Caco-2 (cell line): Measurements from ENCODE around the gene STAG1. TPM values are rescaled to one million over a fixed set of nuclear protein-coding genes. Genes with fewer than 3 reads are reported as not detected.

Source experiments
- BruUV-seq: library from RNA; stranded (reverse); fragments of 400-500 nt; replicated peaks from 2 replicates; lab custom pipeline; 2021; lab: Mats Ljungman, UMichigan
- CTCF ChIA-PET: fragments of 300-600 bp; sonication (Branson Sonifier 250); formaldehyde crosslinking; loops from one replicate; lab custom pipeline; 2022; ENCODE audit warnings: antibody characterized with exemption; lab: Charles Lee
- POLR2A ChIA-PET: fragments of 300-600 bp; sonication (Branson Sonifier 250); formaldehyde crosslinking; loops from one replicate; lab custom pipeline; 2022; ENCODE audit warnings: antibody characterized with exemption; lab: Charles Lee
- DNase-seq, 2 experiments: peaks; one replicate each; pipeline versions ENCODE4 v3.0.0 to v3.0.0-alpha.2; 2020 to 2022
- H3K27me3 ChIP-seq: replicated peaks from 2 replicates; pipeline ENCODE4 v1.6.0; 2011; ENCODE audit warnings: low read length; ENCODE audit not compliant: control insufficient read depth, insufficient read depth
- H3K36me3 ChIP-seq: 2 replicates; pipeline ENCODE4 v1.5.1; 2011; ENCODE audit warnings: low read length; ENCODE audit not compliant: control insufficient read depth, insufficient read depth
- H3K4me1 ChIP-seq: fragments of 250-450 bp; sonication (Bioruptor Pico); 2 replicates; pipeline ENCODE4 v1.5.1; 2020; ENCODE audit warnings: mild to moderate bottlenecking
- H3K4me3 ChIP-seq: 2 replicates; pipeline ENCODE4 v1.5.1; 2011; ENCODE audit warnings: low read depth, mild to moderate bottlenecking, control low read depth, low read length
- H3K9me3 ChIP-seq: fragments of 250-450 bp; sonication (Bioruptor Pico); 2 replicates; pipeline ENCODE4 v1.5.1; 2020; ENCODE audit warnings: mild to moderate bottlenecking, moderate library complexity
- H3K27ac Mint-ChIP-seq: one replicate; pipeline ENCODE4 v1.8.0; 2022; ENCODE audit warnings: mixed read lengths; ENCODE audit not compliant: unreplicated experiment
- H3K27me3 Mint-ChIP-seq: one replicate; pipeline ENCODE4 v1.8.0; 2022; ENCODE audit warnings: mixed read lengths; ENCODE audit not compliant: insufficient read depth, unreplicated experiment
- H3K36me3 Mint-ChIP-seq: one replicate; pipeline ENCODE4 v1.8.0; 2022; ENCODE audit warnings: mild to moderate bottlenecking, mixed read lengths; ENCODE audit not compliant: insufficient read depth, unreplicated experiment
- H3K4me1 Mint-ChIP-seq: one replicate; pipeline ENCODE4 v1.8.0; 2022; ENCODE audit warnings: low read depth, mixed read lengths; ENCODE audit not compliant: unreplicated experiment
- H3K4me3 Mint-ChIP-seq: one replicate; pipeline ENCODE4 v1.8.0; 2022; ENCODE audit warnings: mild to moderate bottlenecking, moderate library complexity, mixed read lengths; ENCODE audit not compliant: unreplicated experiment
- H3K9me3 Mint-ChIP-seq: one replicate; pipeline ENCODE4 v1.8.0; 2022; ENCODE audit warnings: mixed read lengths; ENCODE audit not compliant: unreplicated experiment
- CTCF ChIP-seq, 2 experiments: fragments of 200-600 bp in 1 of 2; IDR thresholded peaks; 1 replicate in 1 of 2; 2 replicates in 1 of 2; pipeline versions ENCODE4 v1.5.1 to v1.8.0; 2011 to 2022; ENCODE audit warnings: antibody characterized with exemption in 1 of 2, control low read depth in 1 of 2, inconsistent platforms in 1 of 2, low read depth in 1 of 2, low read length in 1 of 2, mild to moderate bottlenecking in 1 of 2, moderate library complexity in 1 of 2; ENCODE audit not compliant: insufficient read depth in 1 of 2, severe bottlenecking in 1 of 2, unreplicated experiment in 1 of 2
- intact Hi-C: fragments of 100-400 bp; cut with micrococcal nuclease; formaldehyde crosslinking; loops from one replicate; pipeline ENCODE4 v1.10.0; 2022; ENCODE audit not compliant: unreplicated experiment
- total RNA-seq: library from RNA; stranded (reverse); gene quantifications from 2 replicates; pipeline ENCODE4 v1.2.3, GENCODE V29; 2022

Gene STAG1
- total RNA-seq, 1 experiment from 2014 or later = 37.5 TPM

- intact Hi-C loops = no loop called here
- no peaks in the 10 kb centered on the region for H3K36me3 Mint-ChIP-seq
- no peak overlapping the region for H3K4me3 ChIP-seq
- H3K9me3 Mint-ChIP-seq = peaks cover 23% of the 10 kb centered on the region
- BruUV-seq = no TSS peak
- CTCF ChIA-PET = no interaction called here
- no peak for DNase-seq
- TF ChIP-seq CTCF (IDR thresholded peaks at IDR 0.05; ENCODE audit: insufficient read depth in 1 of 2, low read depth in 1 of 2, low read length in 1 of 2, severe bottlenecking in 1 of 2, unreplicated experiment in 1 of 2) = no peak
- H3K27me3 ChIP-seq = no peaks in the 10 kb centered on the region
- H3K9me3 ChIP-seq = peaks cover 14% of the 10 kb centered on the region
- no peak overlapping the region for H3K27ac Mint-ChIP-seq
- no peaks in the 10 kb centered on the region for H3K27me3 Mint-ChIP-seq
- H3K4me3 Mint-ChIP-seq = no peak overlapping the region
- peaks cover 7% of the 10 kb centered on the region for H3K4me1 Mint-ChIP-seq
- H3K4me1 ChIP-seq = no peaks in the 10 kb centered on the region
- POLR2A ChIA-PET = no interaction called here
- H3K36me3 ChIP-seq = no peaks in the 10 kb centered on the region
Measured at GRCh38 chr3:136532766-136533165, 219.4 kb downstream of the STAG1 start.

- intact Hi-C loops = no loop called here
- H3K36me3 Mint-ChIP-seq = peaks cover 10% of the 10 kb centered on the region
- no TSS peak for BruUV-seq
- ChIA-PET POLR2A (no interaction called here), CTCF (no interaction called here)
- no peaks in the 10 kb centered on the region for H3K36me3 ChIP-seq
- no peak for TF ChIP-seq CTCF (IDR thresholded peaks at IDR 0.05; ENCODE audit: insufficient read depth in 1 of 2, low read depth in 1 of 2, low read length in 1 of 2, severe bottlenecking in 1 of 2, unreplicated experiment in 1 of 2)
- no peaks in the 10 kb centered on the region for H3K27me3 Mint-ChIP-seq
- H3K4me3 Mint-ChIP-seq = no peak overlapping the region
- H3K27ac Mint-ChIP-seq = no peak overlapping the region
- no peaks in the 10 kb centered on the region for H3K9me3 ChIP-seq
- H3K4me3 ChIP-seq = no peak overlapping the region
- no peaks in the 10 kb centered on the region for H3K4me1 ChIP-seq
- H3K27me3 ChIP-seq = no peaks in the 10 kb centered on the region
- DNase-seq = no peak
- no peaks in the 10 kb centered on the region for H3K9me3 Mint-ChIP-seq
- no peaks in the 10 kb centered on the region for H3K4me1 Mint-ChIP-seq
Measured at GRCh38 chr3:136518102-136518501, 234.1 kb downstream of the STAG1 start.

DNA sequence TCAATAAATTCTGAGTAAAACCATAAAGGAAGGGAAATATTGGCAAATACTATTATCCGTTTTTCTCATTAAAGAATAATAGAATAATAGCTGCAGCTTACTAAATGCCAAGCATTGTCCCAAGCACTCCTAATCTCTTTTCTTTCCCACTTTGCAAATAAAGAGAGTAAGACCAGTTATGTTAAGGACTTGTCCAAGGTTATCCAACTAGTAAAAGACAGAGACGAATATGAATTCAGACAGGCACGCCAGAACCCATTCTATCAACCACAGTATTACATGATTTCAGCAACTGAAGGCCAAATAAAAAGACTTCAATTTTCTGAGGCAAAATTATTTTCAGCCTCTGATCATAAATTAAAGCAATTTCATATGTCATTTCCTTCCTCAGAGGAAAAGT is 235.5 kb downstream of the STAG1 start:
- POLR2A ChIA-PET = no interaction called here

More for the DNA sequence above, 235.5 kb downstream of the STAG1 start:
- no peaks in the 10 kb centered on the region for H3K9me3 ChIP-seq
- no peaks in the 10 kb centered on the region for H3K4me1 ChIP-seq
- Mint-ChIP-seq H3K27me3 (no peaks in the 10 kb centered on the region), H3K4me1 (no peaks in the 10 kb centered on the region), H3K9me3 (no peaks in the 10 kb centered on the region), H3K36me3 (peaks cover 10% of the 10 kb centered on the region), H3K4me3 (no peak overlapping the region), H3K27ac (no peak overlapping the region)
- H3K36me3 ChIP-seq = no peaks in the 10 kb centered on the region
- no TSS peak for BruUV-seq
- no peak overlapping the region for H3K4me3 ChIP-seq
- no peak for DNase-seq
- CTCF ChIA-PET = no interaction called here
- no peak for TF ChIP-seq CTCF (IDR thresholded peaks at IDR 0.05; ENCODE audit: insufficient read depth in 1 of 2, low read depth in 1 of 2, low read length in 1 of 2, severe bottlenecking in 1 of 2, unreplicated experiment in 1 of 2)
- no peaks in the 10 kb centered on the region for H3K27me3 ChIP-seq
- intact Hi-C loops = no loop called here
